Uterus (tissue), 4 donors: ENCODE results near the gene PTBP3. TPM values are rescaled to one million over a fixed set of nuclear protein-coding genes. Genes with fewer than 3 reads are reported as not detected.
"Not testable (repeated sequence)": the region's sequence is repeated elsewhere in the genome, so short reads cannot be mapped to it uniquely, and the experiment has no call there.

Experiments
- DNase-seq, 2 donors: peaks; one replicate each; pipeline ENCODE4 v3.0.0-alpha.2; 2019 to 2020
- H3K27ac ChIP-seq, 2 donors: fragments of 200-600 bp; sonication (generic); 1 replicate in 1 of 2; 2 replicates in 1 of 2; pipeline ENCODE4 v1.5.1; 2016 to 2018
- H3K27me3 ChIP-seq, 2 donors: fragments of 200-600 bp; sonication (generic); one replicate each; pipeline ENCODE4 v1.5.1; 2018 to 2019; ENCODE audit warnings: control low read depth in 1 of 2
- H3K36me3 ChIP-seq, 2 donors: fragments of 200-600 bp; sonication (generic); one replicate each; pipeline ENCODE4 v1.5.1; 2019; ENCODE audit warnings: control low read depth in 1 of 2
- H3K4me1 ChIP-seq, 2 donors: fragments of 200-600 bp; sonication (generic); one replicate each; pipeline ENCODE4 v1.5.1; 2018 to 2019; ENCODE audit warnings: control low read depth in 1 of 2
- H3K4me3 ChIP-seq, 2 donors: fragments of 200-600 bp; sonication (generic); 1 replicate in 1 of 2; 2 replicates in 1 of 2; pipeline ENCODE4 v1.5.1; 2018 to 2019; ENCODE audit warnings: mild to moderate bottlenecking in 1 of 2
- H3K9me3 ChIP-seq, 2 donors: fragments of 200-600 bp; sonication (generic); one replicate each; pipeline ENCODE4 v1.5.1; 2019; ENCODE audit warnings: control low read depth in 1 of 2
- CTCF ChIP-seq, 4 experiments: fragments of 200-600 bp in 2 of 4; fragments of 450-650 bp in 2 of 4; sonication (generic) in 2 of 4; IDR thresholded peaks; one replicate each; pipeline ENCODE4 v1.5.1; 2016 to 2019; ENCODE audit warnings: antibody characterized with exemption in 4 of 4, mild to moderate bottlenecking in 2 of 4, moderate library complexity in 1 of 4
- POLR2A ChIP-seq, 2 donors: fragments of 450-650 bp; IDR thresholded peaks; one replicate each; pipeline ENCODE4 v1.6.1; 2016; ENCODE audit warnings: antibody characterized with exemption in 2 of 2, mild to moderate bottlenecking in 1 of 2, moderate library complexity in 1 of 2
- intact Hi-C: fragments of 100-400 bp; cut with DNase I; formaldehyde crosslinking; loops from one replicate; pipeline ENCODE4 v1.15.1; 2023; ENCODE audit warnings: low total_unique reads
- total RNA-seq, 4 donors: library from RNA; depleted of rRNA in 3 of 4; stranded (reverse); fragments of >200 nt in 3 of 4; gene quantifications; one replicate each; pipeline versions ENCODE4 v1.1.0 to v1.2.4, GENCODE V29; 2014 to 2023
- donor health status: DM: yes; HTN: yes; CAD: no.

The PTBP3 gene
- total RNA-seq, 4 donors from 2014 or later = 25.0 to 64.6 (median 36.2) TPM

- intact Hi-C loops = no loop called here
- H3K4me3 ChIP-seq = no peak overlapping the region
- no peaks in the 10 kb centered on the region for H3K36me3 ChIP-seq
These were observed 129.9 kb downstream of the PTBP3 start for GRCh38 chr9:112203536-112203935.

GRCh38 chr9:112200711-112201110, 132.7 kb downstream of the PTBP3 start:
- no peak overlapping the region for H3K4me3 ChIP-seq
- TF ChIP-seq CTCF (IDR thresholded peaks at IDR 0.05) (no peak), POLR2A (IDR thresholded peaks at IDR 0.05) (no peak)
- no peak overlapping the region for H3K27ac ChIP-seq
- intact Hi-C loops = no loop called here
- no peak for DNase-seq
- H3K27me3 ChIP-seq = no peaks in the 10 kb centered on the region
- H3K4me1 ChIP-seq = no peaks in the 10 kb centered on the region
- H3K36me3 ChIP-seq = no peaks in the 10 kb centered on the region
- no peaks in the 10 kb centered on the region for H3K9me3 ChIP-seq

More at GRCh38 chr9:112203536-112203935, 129.9 kb downstream of the PTBP3 start:
- H3K4me1 ChIP-seq = no peaks in the 10 kb centered on the region
- no peak overlapping the region for H3K27ac ChIP-seq
- no peaks in the 10 kb centered on the region for H3K27me3 ChIP-seq
- DNase-seq = no peak
- H3K9me3 ChIP-seq = peaks cover 0 to 12% of the 10 kb centered on the region in 2 donors
- no peak for TF ChIP-seq CTCF (IDR thresholded peaks at IDR 0.05)
- TF ChIP-seq POLR2A (IDR thresholded peaks at IDR 0.05) = no peak

GRCh38 chr9:112198646-112199045, 134.8 kb downstream of the PTBP3 start:
- Histone ChIP-seq H3K4me1 (no peaks in the 10 kb centered on the region), H3K27ac (no peak overlapping the region), H3K9me3 (no peaks in the 10 kb centered on the region), H3K4me3 (no peak overlapping the region), H3K27me3 (no peaks in the 10 kb centered on the region), H3K36me3 (no peaks in the 10 kb centered on the region)
- intact Hi-C loops = no loop called here
- DNase-seq = no peak
- TF ChIP-seq POLR2A (IDR thresholded peaks at IDR 0.05) = no peak
- TF ChIP-seq CTCF (IDR thresholded peaks at IDR 0.05) = no peak

- no peak for DNase-seq
- intact Hi-C loops = no loop called here
- no peaks in the 10 kb centered on the region for H3K36me3 ChIP-seq
- no peaks in the 10 kb centered on the region for H3K9me3 ChIP-seq
- H3K4me3 ChIP-seq = no peak overlapping the region
- H3K4me1 ChIP-seq = no peaks in the 10 kb centered on the region
- H3K27me3 ChIP-seq = no peaks in the 10 kb centered on the region
- peak overlapping the region; percentile 23 to 54 for H3K27ac ChIP-seq
- TF ChIP-seq POLR2A (IDR thresholded peaks at IDR 0.05) = no peak
- no peak for TF ChIP-seq CTCF (IDR thresholded peaks at IDR 0.05)
These were observed 138.4 kb downstream of the PTBP3 start for GRCh38 chr9:112194969-112195431.

GRCh38 chr9:112193572-112194288, 139.7 kb downstream of the PTBP3 start:
- no peaks in the 10 kb centered on the region for H3K27me3 ChIP-seq
- no peaks in the 10 kb centered on the region for H3K36me3 ChIP-seq
- DNase-seq = no peak
- no peaks in the 10 kb centered on the region for H3K9me3 ChIP-seq
- H3K27ac ChIP-seq = no peak overlapping the region
- intact Hi-C loops = no loop called here
- H3K4me3 ChIP-seq = no peak overlapping the region
- TF ChIP-seq POLR2A (IDR thresholded peaks at IDR 0.05) (no peak), CTCF (IDR thresholded peaks at IDR 0.05) (no peak)
- no peaks in the 10 kb centered on the region for H3K4me1 ChIP-seq

GRCh38 chr9:112190320-112190719, 143.1 kb downstream of the PTBP3 start:
- H3K36me3 ChIP-seq, H3K27me3 ChIP-seq, H3K4me1 ChIP-seq, H3K4me3 ChIP-seq, DNase-seq, H3K27ac ChIP-seq, intact Hi-C loops, H3K9me3 ChIP-seq: not testable (repeated sequence)
